ENCODE data around the gene ARL3.
A peak's percentile ranks its signal among the peaks of the same experiment; 100 is the strongest.
"Not testable (repeated sequence)": the region's sequence is repeated elsewhere in the genome, so short reads cannot be mapped to it uniquely, and the experiment has no call there.

Gene ARL3, protein sequence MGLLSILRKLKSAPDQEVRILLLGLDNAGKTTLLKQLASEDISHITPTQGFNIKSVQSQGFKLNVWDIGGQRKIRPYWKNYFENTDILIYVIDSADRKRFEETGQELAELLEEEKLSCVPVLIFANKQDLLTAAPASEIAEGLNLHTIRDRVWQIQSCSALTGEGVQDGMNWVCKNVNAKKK

DNA sequence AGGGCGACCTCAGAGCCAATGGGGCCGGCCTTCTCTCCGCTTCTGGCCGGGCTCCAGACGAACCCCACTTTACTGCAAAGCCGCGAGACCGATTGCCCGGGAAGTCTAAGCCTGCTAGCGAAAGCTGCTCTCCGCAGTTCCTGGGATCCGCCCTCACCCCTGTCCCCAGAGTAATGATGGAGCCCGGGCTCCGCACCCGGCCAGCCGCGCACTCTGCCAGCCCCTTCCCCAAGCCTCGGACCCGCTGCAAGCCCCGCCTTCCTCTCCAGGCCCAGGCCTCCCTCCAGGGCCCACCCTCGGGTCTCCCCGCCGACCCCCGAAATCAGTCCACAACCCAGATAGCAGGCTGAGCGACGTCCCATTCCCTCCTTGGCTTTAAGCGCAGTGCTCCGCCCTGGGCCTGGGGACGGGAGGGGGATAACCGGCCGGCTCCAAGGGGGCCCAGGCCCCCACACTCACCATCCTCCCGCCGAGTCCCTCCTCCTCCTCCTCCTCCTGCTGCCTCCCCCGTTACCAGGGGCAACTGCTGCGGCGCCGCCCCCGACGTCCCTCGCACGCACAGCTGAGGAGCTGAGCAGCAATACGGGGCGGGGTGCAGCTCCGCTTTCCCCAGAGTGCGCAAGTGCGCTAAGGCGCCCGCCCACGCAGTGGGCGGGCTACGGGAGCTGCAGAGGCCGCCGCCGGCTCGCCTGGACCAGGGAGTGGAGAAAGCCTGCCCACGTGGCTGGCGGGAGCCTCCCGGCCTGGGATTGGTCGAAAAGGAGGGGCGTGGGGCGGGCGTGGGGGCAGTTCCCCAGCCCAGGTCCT lies at the start of gene ARL3:
Gene ARL3, minus strand, starts transcription at position 584 of the 807 bp plus-strand sequence. Its CDS starts 122 bp downstream, at position 462.
- peak; percentile 93 for DNase-seq (ENCODE audit: low read depth)

DNA sequence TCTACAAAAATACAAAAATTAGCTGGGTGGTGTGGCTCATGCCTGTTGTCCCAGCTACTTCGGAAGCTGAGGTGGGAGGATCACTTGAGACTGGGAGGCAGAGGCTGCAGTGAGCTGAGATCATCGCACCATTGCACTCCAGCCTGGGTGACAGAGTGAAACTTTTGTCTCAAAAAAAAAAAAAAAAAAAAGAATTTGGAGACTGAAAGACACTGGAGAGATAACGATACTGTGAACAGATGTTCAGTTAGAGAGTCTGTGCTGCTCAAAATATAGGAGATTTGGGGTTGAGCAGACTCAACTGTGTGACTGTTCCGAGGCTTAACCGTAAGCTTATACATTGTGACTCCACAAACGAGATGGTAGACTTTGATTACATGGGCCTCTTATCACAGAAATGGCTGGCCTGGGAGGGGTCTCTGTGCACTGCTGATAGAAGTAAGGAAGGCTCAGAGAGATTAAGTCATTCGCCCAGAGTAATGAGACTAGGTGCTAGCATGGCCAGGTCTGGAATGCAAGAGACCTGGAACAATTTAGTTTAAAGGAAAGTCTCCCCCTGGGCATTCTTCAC lies 48.9 kb upstream of the ARL3 start:
- DNase-seq (ENCODE audit: low read depth): no peak

DNA sequence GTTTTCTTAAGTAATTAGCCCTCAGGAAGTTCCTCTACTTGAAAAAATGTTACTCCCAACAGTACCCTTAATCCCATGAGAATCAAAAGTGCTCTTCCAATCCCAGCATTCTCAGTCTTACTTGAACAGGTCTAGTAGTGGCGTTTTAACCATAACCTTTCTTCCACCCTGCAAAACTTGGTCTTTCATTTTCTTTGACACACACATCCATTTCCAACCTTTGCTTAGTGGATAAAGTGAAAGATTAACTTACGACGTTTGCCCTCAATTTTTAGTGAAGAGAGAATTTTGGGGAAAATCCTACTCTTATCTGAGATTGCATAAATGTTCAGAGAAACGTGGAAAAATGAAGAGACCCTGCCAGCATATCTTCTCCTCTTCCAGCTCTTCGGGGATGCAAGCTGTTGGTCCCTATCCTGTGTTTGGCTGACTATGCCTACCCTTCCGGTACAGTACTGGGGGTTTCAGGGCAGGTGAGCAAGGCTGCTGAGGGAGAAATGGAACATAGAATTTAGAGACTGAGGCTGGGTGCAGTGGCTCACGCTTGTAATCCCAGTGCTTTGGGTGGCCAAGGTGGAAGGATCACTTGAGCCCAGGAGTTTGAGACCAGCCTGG lies 48.3 kb upstream of the ARL3 start:
- DNase-seq (ENCODE audit: low read depth): no peak

DNA sequence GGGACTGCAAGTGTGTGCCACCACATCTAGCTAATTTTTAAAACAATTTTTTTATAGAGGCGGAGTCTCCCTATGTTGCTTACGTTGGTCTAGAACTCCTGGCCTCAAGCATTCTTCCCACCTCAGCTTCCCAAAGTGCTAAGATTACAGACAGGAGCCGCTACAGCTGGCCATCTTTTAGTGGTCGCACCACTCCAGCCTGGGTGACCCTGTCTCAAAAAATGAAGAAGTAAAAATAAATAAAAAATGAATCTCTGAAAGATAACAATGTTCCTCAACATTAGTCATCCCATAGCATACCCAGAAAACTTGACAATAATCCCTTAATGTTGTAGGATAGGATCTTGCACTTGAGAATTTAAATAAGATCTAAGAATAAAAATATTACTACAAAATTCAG lies 47.8 kb upstream of the ARL3 start:
- DNase-seq (ENCODE audit: low read depth): no peak

DNA sequence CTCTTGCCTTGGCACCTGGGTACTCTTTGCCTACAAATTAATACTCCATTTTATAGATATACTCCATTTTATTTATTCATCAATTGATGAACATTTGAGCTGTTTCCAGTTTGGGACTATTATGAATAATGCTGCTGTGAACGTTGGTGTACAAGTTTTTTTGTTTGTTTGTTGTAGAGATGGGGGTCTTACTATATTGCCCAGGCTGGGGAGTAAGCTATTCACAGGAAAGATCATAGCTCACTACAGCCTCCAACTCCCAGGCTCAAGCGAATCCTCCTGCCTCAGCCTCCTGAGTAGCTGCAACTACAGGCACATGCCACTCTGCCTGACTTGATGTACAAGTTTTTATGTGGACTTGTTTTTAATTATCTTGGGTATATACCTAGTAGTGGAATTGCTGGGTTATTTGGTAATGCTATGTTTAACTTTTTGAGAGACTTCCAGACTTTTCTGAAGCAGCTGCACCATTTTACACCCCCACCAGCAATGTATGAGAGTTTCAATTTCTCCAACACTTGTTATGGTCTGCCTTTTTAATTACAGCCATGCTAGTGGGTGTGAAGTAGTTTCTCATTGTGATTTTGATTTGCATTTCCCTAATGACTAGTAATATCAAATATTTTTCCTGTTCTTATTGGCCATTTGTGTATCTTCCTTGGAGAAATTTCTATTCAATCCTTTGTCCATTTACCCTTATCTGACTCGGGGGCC lies 45.5 kb upstream of the ARL3 start:
- no peak for DNase-seq (ENCODE audit: low read depth)

DNA sequence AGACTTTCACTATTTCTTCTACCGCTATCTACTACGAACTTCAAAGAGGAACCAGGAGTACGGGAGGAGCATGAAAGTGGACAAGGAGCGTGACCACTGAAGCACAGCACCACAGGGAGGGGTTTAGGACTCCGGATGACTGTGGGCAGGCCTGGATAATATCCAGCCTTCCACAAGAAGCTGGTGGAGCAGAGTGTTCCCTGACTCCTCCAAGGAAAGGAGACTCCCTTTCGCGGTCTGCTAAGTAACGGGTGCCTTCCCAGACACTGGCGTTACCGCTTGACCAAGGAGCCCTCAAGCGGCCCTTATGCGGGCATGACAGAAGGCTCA lies 44.7 kb upstream of the ARL3 start:
- not testable (repeated sequence) for DNase-seq (ENCODE audit: low read depth)

DNA sequence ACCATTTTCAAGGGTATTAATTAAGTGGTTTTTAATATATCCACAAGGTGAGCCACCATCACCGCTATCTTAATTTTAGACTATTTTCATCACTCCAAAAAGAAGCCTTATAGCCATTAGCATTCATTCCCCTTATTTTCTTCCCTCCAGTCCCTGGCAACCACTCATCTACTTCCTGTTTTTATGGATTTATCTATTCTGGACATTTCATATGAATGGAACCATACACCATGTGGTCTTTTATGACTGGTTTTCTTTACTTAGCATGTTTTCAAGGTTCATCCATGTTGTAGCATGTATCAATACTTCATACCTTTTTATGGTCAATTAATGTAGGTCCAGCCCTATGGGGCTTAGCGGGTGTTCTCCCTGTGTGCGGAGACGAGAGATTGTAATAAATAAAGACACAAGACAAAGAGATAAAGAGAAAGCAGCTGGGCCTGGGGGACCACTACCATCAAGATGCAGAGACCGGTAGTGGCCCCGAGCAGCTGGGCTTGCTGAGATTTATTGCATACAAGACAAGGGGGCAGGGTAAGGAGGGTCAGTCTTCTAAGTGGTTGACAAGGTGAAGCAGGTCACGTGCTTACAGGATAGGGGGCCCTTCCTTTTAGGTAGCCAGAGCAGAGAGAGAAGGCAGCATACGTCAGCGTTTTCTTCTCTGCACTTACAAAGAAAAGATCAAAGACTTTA lies 44.2 kb upstream of the ARL3 start:
- DNase-seq (ENCODE audit: low read depth): no peak

DNA sequence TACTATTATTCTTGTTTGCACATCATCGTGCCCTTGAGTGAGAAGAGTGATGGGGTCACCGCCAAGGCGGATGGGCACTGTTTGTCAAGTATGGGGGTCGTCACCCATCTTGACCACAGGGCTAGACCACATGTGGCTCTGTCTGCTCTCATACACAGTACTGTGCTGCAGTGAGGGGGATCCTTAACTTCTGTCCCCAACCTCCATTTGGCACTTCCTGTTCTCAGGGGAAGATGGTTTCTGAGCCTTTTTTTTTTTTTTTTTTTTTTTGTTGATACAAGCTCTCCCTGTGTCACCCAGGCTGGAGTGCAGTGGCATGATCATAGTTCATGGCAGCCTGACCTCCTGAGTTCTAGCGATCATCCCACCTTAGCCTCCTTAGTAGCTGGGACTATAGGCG lies 43.1 kb upstream of the ARL3 start:
- DNase-seq (ENCODE audit: low read depth): no peak

DNA sequence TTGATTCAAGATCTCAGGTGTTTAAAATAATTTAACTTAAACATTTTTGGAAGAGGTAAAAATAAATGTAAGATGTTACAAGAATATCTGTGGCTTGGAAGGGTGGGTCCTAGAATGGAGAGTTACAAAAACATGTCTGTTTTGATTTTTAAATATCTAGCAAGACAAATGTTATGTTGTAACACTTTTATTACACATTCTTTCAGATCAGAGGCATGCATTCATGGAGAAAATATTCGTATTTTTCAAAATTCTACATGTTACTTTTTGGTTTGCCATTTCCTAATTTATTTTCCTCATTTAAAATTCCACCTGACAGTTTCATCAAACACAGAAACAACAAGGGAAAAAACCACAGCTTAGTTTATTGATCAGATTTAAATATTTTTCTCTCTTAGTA lies 39.5 kb upstream of the ARL3 start:
- DNase-seq (ENCODE audit: low read depth): no peak

DNA sequence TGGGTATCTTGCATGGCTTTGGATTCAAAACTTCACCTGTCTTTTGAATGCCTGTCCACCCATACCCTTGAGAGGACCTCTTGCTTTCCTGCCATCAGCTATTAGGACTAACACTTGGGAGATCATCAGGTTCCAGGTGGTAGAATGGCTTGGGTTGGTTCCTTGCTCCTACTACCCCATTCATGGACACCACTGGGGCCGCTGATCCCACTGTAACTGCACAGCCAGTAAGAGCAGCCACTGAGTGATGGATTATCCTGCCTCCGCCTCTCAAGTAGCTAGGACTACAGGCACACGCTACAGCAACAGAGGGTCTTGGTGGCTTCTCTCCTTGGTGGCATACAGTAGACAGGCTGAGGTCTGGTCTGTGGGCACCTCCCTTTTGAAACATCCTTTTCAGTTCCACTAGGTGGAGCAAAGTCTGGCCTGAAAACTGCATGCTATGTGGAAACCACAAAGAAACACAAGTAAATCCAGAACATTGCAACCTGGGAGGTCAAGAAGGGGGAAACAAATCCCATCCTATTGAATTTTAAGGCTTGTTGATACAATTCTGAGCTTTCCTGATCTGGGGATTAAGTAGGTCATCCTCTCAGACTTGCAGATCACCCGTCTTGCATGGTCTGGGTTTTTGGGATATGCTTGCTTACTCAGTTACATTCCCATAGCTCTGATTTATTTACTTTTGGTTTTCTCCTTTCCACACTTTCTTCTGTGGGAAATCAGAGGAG lies 38.9 kb upstream of the ARL3 start:
- DNase-seq (ENCODE audit: low read depth): no peak

DNA sequence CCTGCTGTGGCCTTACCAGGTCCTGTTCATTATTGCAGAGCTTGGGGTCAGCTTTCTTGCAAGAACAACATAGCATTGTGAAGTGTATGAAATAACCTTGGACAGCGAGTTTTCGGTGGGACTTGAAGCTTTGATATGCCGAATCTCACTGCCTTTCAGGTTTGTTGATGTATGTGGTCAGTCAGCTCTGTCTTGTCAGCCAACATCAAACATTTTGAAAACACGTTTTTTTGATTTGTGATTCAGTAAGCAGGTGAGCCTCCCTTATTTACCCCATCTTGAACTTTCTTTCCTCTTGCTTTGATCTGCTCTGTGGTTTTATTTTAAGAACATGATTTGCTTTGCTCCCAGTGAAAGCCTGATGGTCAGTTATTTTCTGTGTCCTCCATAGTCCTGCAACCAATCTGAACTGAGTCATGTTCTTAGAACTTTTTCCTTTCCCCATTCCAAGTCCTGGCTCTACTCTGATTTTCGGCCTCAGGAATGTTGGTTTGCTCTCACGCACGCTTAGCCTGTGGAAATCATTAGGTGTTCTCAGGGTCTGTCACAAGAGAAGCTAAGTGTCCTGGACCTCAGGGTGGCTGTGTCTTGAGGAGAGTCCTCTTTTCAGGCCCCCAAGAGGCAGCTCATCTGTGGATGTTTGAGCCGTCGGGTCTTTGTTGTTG lies 38.2 kb upstream of the ARL3 start:
- DNase-seq (ENCODE audit: low read depth): no peak

DNA sequence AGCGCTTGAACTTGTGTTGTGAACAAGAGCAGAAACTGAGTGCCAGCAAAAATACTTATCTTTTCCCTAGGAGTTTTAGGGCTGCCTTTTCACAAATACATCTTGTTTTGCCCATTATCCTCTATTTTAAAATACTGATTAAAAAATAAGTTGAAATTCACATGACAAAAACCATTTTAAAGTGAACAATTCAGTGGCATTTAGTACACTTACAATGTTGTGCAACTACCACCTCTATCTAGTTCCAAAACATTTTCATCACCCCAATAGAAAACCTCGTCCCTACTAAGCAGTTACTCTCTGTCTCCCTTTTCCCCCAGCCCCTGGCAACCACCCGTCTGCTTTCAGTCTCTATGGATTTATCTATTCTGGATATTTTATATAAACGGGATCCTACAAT lies 31.0 kb upstream of the ARL3 start:
- no peak for DNase-seq (ENCODE audit: low read depth)

DNA sequence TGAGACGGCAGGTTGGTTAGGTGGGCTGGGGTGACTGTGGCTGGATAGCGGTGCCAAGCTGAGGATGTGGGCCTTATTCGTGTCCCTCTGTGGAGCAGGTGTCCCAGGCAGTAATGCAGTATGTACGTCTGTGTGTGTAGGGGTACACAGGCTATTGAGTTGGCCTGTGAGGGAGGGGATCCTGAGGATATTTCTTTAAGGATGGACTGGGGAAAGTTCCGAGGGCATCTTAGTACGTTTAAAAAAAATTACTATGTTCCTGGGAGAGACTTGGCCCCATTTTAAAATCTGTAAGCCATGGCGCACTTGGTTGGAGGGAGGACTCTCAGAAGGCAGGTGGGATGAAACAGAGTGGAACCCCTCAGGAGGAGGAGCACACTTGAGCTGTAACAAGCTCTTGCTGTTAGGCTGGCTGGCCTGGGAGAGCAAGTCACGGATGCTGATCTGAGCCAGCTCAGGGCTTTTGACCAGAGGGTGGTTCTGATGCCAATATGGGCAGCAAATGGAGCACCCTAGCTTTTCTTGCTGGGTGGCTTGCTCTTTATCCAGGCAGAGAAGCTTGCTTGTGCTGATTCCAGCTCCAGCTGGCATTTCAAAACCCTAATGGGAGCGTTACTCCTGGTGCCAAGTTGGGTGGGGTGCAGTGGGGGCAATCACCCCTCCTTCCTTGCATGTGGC lies 30.3 kb upstream of the ARL3 start:
- no peak for DNase-seq (ENCODE audit: low read depth)

DNA sequence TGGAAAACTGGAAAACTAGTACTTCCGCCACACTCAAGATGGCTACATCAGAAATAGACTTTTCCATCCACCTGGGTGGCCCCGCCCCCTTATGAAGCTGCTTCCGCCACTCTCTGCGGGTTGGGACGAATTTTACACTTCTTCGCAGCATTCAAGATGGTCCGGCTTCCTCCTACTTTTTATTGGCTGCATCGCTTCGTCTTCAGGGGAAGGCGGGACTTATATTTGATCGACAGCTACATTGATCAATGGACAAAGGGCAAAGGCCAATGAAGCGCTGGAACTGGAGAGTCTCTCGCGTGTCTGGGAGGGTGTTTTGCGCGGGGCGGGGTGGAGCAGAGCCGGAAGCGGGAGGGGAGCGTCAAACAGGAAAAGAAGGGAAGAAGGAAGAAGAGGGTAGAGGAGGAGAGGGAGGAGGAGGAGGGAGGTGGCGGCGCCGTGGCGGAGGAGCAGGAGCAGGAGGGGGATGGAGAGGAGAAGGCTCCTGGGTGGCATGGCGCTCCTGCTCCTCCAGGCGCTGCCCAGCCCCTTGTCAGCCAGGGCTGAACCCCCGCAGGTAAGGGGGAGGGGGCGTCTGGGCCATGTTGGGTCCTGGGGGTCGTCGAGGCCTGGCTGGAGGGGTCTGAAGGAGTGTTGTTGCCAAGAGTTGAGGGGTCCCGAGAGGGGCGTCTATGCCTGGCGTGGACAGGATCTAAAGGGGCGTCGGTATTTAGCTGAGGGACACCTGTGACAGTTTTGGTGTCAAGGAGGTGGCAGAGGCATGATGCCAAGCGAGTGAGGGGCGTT lies 29.6 kb upstream of the ARL3 start, which contains the start of gene WBP1L:
Gene WBP1L, plus strand, starts transcription at position 361 of the 786 bp plus-strand sequence. Its CDS starts 106 bp downstream, at position 467.
- peak; percentile 90 for DNase-seq (ENCODE audit: low read depth)

DNA sequence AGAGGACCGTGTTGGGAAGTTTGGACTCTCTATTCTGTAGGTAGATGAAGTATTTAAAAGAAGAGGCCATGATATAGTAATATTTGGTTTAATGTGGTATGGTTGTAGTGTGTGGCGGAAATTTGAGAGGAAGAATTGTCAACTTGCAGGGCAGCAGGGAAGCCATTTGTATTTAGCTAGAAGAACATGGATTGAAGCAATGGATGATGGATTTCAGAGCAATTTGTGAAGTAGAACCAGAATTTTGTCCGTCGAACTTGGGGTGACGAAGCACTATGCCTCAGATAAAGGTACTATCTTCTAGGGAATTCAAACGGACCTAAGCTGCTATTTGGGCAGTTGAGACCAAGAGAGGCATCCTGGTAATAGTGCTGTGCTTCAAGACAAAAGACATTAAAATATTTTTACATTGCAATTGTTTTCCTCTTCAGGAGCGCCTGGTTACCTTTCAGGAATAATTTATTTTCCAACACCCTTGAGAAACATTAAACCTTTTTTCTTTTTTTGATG lies 28.9 kb upstream of the ARL3 start:
- DNase-seq (ENCODE audit: low read depth): no peak

DNA sequence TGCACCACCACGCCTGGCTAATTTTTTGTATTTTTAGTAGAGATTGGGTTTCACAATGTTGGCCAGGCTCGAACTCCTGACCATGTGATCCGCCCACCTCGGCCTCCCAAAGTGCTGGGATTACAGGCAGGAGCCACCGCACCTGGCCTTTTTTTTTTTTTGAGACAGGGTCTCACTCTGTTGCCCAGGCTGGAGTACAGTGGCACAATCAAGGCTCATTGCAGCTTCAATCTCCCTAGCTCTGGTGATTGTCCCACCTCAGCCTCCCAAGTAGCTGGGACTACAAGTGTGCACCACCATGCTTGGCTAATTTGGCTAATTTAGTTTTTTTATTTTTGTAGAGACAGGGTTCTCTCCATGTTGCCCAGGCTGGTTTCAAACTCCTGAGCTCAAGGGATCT lies 28.1 kb upstream of the ARL3 start:
- not testable (repeated sequence) for DNase-seq (ENCODE audit: low read depth)

DNA sequence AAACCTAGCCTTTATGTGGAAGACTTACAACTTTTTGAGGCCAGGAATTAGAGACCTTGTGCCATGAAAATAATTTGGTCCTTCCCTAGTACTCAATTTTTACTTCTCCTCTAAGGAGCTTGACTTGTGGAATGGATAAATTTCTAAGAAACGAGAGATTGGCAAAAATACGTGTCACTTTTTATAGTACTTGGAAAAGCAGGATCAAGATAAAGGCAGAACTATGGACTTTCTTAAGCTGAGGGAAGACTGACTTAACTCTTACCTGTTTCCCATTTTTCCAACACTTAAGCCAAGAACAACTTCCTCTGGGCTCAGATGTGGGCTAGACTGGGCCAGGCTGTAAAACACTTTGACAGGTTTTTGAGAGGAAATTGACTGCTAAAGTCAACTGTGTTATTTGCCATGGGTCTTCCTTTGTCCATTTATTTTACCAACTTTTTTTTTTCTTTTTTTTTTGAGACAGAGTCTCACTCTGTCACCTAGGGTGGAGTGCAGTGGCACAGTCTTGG lies 27.6 kb upstream of the ARL3 start:
- DNase-seq (ENCODE audit: low read depth): no peak

DNA sequence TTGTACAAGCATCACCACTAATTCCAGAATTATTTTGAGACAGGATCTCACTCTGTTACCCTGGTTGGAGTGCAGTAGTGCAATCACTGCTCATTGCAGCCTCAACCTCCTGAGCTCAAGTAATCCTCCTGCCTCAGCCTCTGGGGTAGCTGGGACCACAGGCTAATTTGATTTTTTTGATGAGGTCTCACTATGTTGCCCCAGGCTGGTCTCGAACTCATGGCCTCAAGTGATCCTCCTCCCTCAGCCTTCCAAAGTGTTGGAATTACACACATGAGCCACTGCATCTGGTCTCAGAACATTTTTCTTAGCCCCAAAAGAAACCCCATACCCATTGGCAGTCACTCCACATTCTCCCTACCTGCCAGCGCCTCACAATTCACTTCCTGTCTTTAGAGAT lies 26.0 kb upstream of the ARL3 start:
- DNase-seq (ENCODE audit: low read depth): no peak

DNA sequence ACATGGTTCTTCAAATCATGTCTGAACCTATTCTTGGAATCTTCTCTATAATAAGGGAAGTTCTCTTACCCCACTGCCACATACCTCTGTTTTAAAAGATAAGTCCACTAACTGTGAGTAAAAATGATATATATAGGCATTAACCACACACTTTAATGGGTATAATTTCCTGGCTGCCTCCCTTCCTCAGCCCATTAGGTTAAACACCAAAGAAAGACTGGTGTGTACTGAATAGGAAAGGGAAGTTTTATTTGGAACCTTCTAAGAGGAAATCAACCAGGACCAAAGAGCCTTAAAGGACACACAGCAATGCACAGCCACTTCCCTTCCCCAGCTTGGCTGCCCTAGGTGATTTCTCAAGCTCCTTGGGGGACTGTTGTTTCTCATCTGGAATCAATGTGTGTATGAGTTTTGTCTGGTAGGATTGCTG lies 24.5 kb upstream of the ARL3 start:
- no peak for DNase-seq (ENCODE audit: low read depth)
